Pericardium fibroblast (primary cell): ENCODE results near the gene HAPLN2. TPM values are rescaled to one million over a fixed set of nuclear protein-coding genes. Genes with fewer than 3 reads are reported as not detected.

Experiments used
- total RNA-seq: library from RNA; depleted of rRNA; stranded (reverse); fragments of >200 nt; gene quantifications from 2 replicates; pipeline ENCODE4 v1.2.3, GENCODE V29; 2015

HAPLN2 gene
- not detected in 2 replicates for total RNA-seq

GRCh38 chr1:156618853-156619581 is at the start of gene HAPLN2:
Gene HAPLN2 (plus strand): TSS chr1:156619415. CDS start chr1:156623491, 4,076 bp downstream.

GRCh38 chr1:156571919-156572662 is 47.1 kb upstream of the HAPLN2 start, which contains the start of gene IQGAP3:
Gene IQGAP3 (minus strand): TSS chr1:156572565. CDS start chr1:156572529, 36 bp downstream.

GRCh38 chr1:156579472-156579871 is 39.7 kb upstream of the HAPLN2 start, which contains the start of gene TTC24:
Gene TTC24 (plus strand): TSS chr1:156579723. CDS start chr1:156581365, 1,642 bp downstream.

DNA sequence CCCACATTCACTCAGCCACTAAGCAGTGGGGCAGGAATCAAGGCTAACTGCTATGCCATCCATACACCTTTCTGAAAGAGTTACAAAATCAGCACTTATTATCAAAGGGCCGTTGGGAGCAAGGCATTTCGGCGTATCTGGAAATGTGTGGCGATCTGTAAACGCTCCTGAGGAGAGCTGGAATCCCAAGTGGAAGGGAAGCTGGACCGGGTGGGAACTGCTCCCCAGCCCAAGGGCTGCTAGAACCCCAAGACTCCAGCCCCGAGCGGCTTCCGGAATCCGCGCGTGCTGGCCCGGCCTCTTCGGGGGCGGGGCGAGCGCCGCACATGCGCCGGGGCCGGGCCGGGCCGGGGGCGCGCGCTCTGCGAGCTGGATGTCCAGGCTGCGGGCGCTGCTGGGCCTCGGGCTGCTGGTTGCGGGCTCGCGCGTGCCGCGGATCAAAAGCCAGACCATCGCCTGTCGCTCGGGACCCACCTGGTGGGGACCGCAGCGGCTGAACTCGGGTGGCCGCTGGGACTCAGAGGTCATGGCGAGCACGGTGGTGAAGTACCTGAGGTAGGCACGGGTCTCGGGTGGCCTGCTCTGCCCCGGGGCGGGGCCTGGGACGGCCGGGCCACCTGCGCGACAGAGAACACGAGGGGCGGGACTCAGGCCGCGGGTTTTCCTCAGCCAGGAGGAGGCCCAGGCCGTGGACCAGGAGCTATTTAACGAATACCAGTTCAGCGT is 27.6 kb upstream of the HAPLN2 start, which contains the start of gene NAXE:
TSS of gene NAXE (plus strand) at position 345 of the 726 bp plus-strand sequence. CDS start at position 374, 29 bp downstream.

GRCh38 chr1:156601122-156601830 is 17.9 kb upstream of the HAPLN2 start, which contains the start of gene GPATCH4:
Gene GPATCH4 (minus strand): TSS chr1:156601479.

DNA sequence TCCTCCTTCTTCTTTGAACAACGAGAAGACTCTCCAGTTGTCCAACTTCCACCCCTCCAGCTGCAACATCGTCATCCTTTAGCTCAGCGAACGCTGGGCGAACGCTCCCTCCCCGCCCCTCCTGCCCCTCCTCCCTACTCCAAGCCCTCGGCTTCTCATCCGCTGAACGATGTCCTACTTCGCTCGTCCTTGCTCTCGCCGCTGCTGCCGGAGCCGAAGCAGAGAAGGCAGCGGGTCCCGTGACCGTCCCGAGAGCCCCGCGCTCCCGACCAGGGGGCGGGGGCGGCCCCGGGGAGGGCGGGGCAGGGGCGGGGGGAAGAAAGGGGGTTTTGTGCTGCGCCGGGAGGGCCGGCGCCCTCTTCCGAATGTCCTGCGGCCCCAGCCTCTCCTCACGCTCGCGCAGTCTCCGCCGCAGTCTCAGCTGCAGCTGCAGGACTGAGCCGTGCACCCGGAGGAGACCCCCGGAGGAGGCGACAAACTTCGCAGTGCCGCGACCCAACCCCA is 22.6 kb downstream of the HAPLN2 start, which contains the start of gene BCAN:
TSS of gene BCAN (plus strand) at position 357 of the 504 bp plus-strand sequence. CDS start 3,938 bp downstream, outside the sequence.

Other genes with a start within 250 kb of the HAPLN2 start
- gene MEF2D, start 118.6 kb upstream of the HAPLN2 start, total RNA-seq: 15.8 and 27.2 TPM in 2 replicates
- gene IQGAP3, start 46.9 kb upstream of the HAPLN2 start, total RNA-seq: 0.58 and 0.85 TPM in 2 replicates
- gene TTC24, start 39.7 kb upstream of the HAPLN2 start, total RNA-seq: not detected in 2 replicates
- gene NAXE, start 27.6 kb upstream of the HAPLN2 start, total RNA-seq: 61.6 and 67.2 TPM in 2 replicates
- gene GPATCH4, start 17.9 kb upstream of the HAPLN2 start, total RNA-seq: 8.4 and 13.9 TPM in 2 replicates
- gene BCAN, start 22.7 kb downstream of the HAPLN2 start, total RNA-seq: not detected in 2 replicates
- 10.2 and 26.6 TPM in 2 replicates for gene NES, start 58.0 kb downstream of the HAPLN2 start, total RNA-seq
- 58.3 and 150 TPM in 2 replicates for gene CRABP2, start 86.2 kb downstream of the HAPLN2 start, total RNA-seq
- gene METTL25B, start 109.1 kb downstream of the HAPLN2 start, total RNA-seq: 18.2 and 18.3 TPM in 2 replicates
- 14.9 and 21.5 TPM in 2 replicates for gene ISG20L2, start 109.4 kb downstream of the HAPLN2 start, total RNA-seq
- gene MRPL24, start 121.7 kb downstream of the HAPLN2 start, total RNA-seq: 52.3 and 57.1 TPM in 2 replicates
- 120 and 124 TPM in 2 replicates for gene HDGF, start 132.3 kb downstream of the HAPLN2 start, total RNA-seq
- gene PRCC, start 148.1 kb downstream of the HAPLN2 start, total RNA-seq: 30.3 and 42.1 TPM in 2 replicates
- 0.23 TPM in 1 of 2 replicates, not detected in the other for gene SH2D2A, start 197.4 kb downstream of the HAPLN2 start, total RNA-seq
- gene INSRR, start 239.7 kb downstream of the HAPLN2 start, total RNA-seq: not detected in 2 replicates
- not detected in 2 replicates for gene NTRK1, start 241.4 kb downstream of the HAPLN2 start, total RNA-seq